Measurements from ENCODE around the gene CHD9.
"Not testable (repeated sequence)": the region's sequence is repeated elsewhere in the genome, so short reads cannot be mapped to it uniquely, and the experiment has no call there.

Gene CHD9

GRCh38 chr16:53212893-53213223, 158.1 kb downstream of the CHD9 start:
- DNase-seq = no peak

GRCh38 chr16:53213542-53213941, 158.8 kb downstream of the CHD9 start:
- DNase-seq = no peak

GRCh38 chr16:53216798-53217197, 162.0 kb downstream of the CHD9 start:
- no peak for DNase-seq

- DNase-seq = no peak
These were observed 164.6 kb downstream of the CHD9 start for GRCh38 chr16:53219371-53219770.

GRCh38 chr16:53219795-53220454, 165.1 kb downstream of the CHD9 start:
- no peak for DNase-seq

- DNase-seq = no peak
These were observed 165.8 kb downstream of the CHD9 start for GRCh38 chr16:53220585-53220984.

GRCh38 chr16:53224951-53225533, 170.3 kb downstream of the CHD9 start:
- no peak for DNase-seq

GRCh38 chr16:53232826-53233529, 178.2 kb downstream of the CHD9 start:
- DNase-seq = no peak

- DNase-seq = no peak
These were observed 180.0 kb downstream of the CHD9 start for GRCh38 chr16:53234836-53235235.

- DNase-seq = no peak
These were observed 181.1 kb downstream of the CHD9 start for GRCh38 chr16:53235851-53236250.

- no peak for DNase-seq
These were observed 194.5 kb downstream of the CHD9 start for GRCh38 chr16:53249331-53249730.

- DNase-seq = no peak
These were observed 202.2 kb downstream of the CHD9 start for GRCh38 chr16:53257001-53257400.

- DNase-seq = no peak
These were observed 204.0 kb downstream of the CHD9 start for GRCh38 chr16:53258809-53259208.

GRCh38 chr16:53261276-53261675, 206.5 kb downstream of the CHD9 start:
- DNase-seq = no peak

GRCh38 chr16:53262645-53263044, 207.9 kb downstream of the CHD9 start:
- no peak for DNase-seq

- no peak for DNase-seq
These were observed 211.4 kb downstream of the CHD9 start for GRCh38 chr16:53266156-53266555.

- not testable (repeated sequence) for DNase-seq
These were observed 223.7 kb downstream of the CHD9 start for GRCh38 chr16:53278498-53278897.

- DNase-seq = no peak
These were observed 226.5 kb downstream of the CHD9 start for GRCh38 chr16:53281280-53281679.

GRCh38 chr16:53281859-53282258, 227.1 kb downstream of the CHD9 start:
- no peak for DNase-seq

GRCh38 chr16:53282328-53282727, 227.5 kb downstream of the CHD9 start:
- DNase-seq = no peak

GRCh38 chr16:53282975-53283946, 228.5 kb downstream of the CHD9 start:
- DNase-seq = no peak

GRCh38 chr16:53285236-53285635, 230.4 kb downstream of the CHD9 start:
- no peak for DNase-seq

- DNase-seq = no peak
These were observed 235.7 kb downstream of the CHD9 start for GRCh38 chr16:53290520-53290919.
